Upper lobe of left lung (tissue), 4 donors: ENCODE measurements around the gene SFMBT2.

Experiments
- CTCF ChIP-seq, 6 experiments: fragments of 450-650 bp in 4 of 6; fragments of 200-600 bp in 2 of 6; sonication (generic) in 2 of 6; IDR thresholded peaks; one replicate each; pipeline ENCODE4 v1.5.1; 2016 to 2019; ENCODE audit warnings: antibody characterized with exemption in 6 of 6
- EP300 ChIP-seq, 4 donors: sonication (generic); formaldehyde crosslinking; IDR thresholded peaks; one replicate each; pipeline ENCODE4 v1.5.1; 2017; ENCODE audit warnings: antibody characterized with exemption in 4 of 4, control low read depth in 2 of 4

- TF ChIP-seq CTCF (IDR thresholded peaks at IDR 0.05) (no peak), EP300 (IDR thresholded peaks at IDR 0.05) (no peak)
Measured at GRCh38 chr10:7181420-7181819, 229.4 kb downstream of the SFMBT2 start.
